ENCODE data around the gene LRIG1. TPM values are rescaled to one million over a fixed set of nuclear protein-coding genes. Genes with fewer than 3 reads are reported as not detected.

The LRIG1 gene
- total RNA-seq, 1 experiment from 2014 or later = 2.2 TPM

DNA sequence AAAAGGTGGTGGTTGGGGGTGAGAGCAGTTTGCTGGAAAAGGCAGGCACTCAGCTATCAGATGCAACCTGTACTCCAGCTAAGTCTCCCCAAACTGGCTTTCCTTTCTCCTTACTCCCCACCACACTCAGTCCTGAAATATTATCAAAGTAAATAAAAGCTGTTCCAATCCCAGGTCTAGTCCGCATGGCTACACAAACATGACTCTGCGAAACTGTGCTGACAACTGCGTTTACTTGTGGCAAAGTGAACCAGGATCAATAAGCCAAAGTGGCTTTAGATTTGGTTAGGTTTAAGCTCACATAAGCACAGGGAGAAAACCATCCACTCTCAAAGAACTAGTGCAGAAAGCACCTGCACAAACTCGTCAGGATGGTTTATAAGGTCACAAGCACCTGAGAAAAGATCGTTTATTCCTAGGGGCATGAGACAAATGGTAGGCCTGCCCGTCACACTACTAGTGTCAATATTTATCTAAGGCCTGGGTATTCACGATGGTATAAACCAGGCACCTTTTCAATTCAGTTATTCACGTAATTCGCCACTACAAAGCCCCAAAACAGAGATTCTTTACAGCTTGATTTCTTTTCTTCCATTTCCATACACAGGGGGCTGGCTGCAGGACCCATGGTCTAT, 25.3 kb downstream of the LRIG1 start:
- no peak overlapping the region for H3K9ac ChIP-seq (ENCODE audit: low read length)
- CTCF ChIA-PET = no interaction called here
- POLR2A ChIA-PET (ENCODE audit: unreplicated experiment) = no interaction called here
- H3K27ac ChIP-seq (ENCODE audit: low read length) = no peak overlapping the region
- no peaks in the 10 kb centered on the region for H3K27me3 ChIP-seq (ENCODE audit: low read length)
- no peak overlapping the region for H3K4me2 ChIP-seq (ENCODE audit: low read length)
- no TSS peak for BruUV-seq (replicated peaks)
- peaks cover 17% of the 10 kb centered on the region for H3K4me1 ChIP-seq (ENCODE audit: insufficient read depth, low read length)
- ATAC-seq = no peak
- no peaks in the 10 kb centered on the region for H3F3A ChIP-seq (ENCODE audit: low read length, unreplicated experiment)
- intact Hi-C loops (cut with micrococcal nuclease) = no loop called here
- no peak for DNase-seq
- no peaks in the 10 kb centered on the region for H4K20me1 ChIP-seq (ENCODE audit: low read length)
- H2AFZ ChIP-seq (ENCODE audit: low read length) = no peak overlapping the region
- TF ChIP-seq, protein P1, sequence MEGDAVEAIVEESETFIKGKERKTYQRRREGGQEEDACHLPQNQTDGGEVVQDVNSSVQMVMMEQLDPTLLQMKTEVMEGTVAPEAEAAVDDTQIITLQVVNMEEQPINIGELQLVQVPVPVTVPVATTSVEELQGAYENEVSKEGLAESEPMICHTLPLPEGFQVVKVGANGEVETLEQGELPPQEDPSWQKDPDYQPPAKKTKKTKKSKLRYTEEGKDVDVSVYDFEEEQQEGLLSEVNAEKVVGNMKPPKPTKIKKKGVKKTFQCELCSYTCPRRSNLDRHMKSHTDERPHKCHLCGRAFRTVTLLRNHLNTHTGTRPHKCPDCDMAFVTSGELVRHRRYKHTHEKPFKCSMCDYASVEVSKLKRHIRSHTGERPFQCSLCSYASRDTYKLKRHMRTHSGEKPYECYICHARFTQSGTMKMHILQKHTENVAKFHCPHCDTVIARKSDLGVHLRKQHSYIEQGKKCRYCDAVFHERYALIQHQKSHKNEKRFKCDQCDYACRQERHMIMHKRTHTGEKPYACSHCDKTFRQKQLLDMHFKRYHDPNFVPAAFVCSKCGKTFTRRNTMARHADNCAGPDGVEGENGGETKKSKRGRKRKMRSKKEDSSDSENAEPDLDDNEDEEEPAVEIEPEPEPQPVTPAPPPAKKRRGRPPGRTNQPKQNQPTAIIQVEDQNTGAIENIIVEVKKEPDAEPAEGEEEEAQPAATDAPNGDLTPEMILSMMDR (conservative IDR thresholded peaks at IDR 0.05; ENCODE audit: low read depth, low read length) = no peak
- TF ChIP-seq EZH2 (IDR thresholded peaks at IDR 0.05; ENCODE audit: low read length, unreplicated experiment) = no peak
- H3K4me3 ChIP-seq (ENCODE audit: low read length) = no peak overlapping the region
- H3K79me2 ChIP-seq (ENCODE audit: low read length) = no peaks in the 10 kb centered on the region
- no peaks in the 10 kb centered on the region for H3K9me3 ChIP-seq (ENCODE audit: low read length)
- no peaks in the 10 kb centered on the region for H3K36me3 ChIP-seq (ENCODE audit: low read depth, low read length)
- H3K9me2 ChIP-seq (replicated peaks; ENCODE audit: low read length) = no peaks in the 10 kb centered on the region

DNA sequence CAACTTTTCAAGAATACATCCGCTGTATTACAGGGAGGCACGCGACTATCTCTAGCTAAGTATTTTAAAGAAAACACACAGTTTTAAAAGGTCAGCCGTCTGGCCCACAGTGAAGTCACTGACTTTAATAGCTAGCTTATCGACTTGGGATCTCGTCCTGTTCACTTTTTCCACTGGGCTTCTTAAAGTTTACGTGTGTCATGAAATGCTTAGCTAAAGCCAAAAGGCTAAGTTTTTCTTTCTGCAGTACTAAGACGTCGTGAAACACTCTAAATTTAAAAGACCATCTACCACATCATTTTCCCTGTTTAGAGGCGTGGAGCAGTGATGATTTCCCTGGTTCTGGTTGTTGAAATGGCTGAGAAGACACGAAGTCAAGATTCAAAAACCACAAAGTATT, 27.1 kb downstream of the LRIG1 start:
- H2AFZ ChIP-seq (ENCODE audit: low read length) = no peak overlapping the region
- H3K27ac ChIP-seq (ENCODE audit: low read length) = no peak overlapping the region
- H4K20me1 ChIP-seq (ENCODE audit: low read length) = no peaks in the 10 kb centered on the region
- POLR2A ChIA-PET (ENCODE audit: unreplicated experiment) = no interaction called here
- H3K36me3 ChIP-seq (ENCODE audit: low read depth, low read length) = no peaks in the 10 kb centered on the region
- no peak overlapping the region for H3K9ac ChIP-seq (ENCODE audit: low read length)
- TF ChIP-seq, protein P1 (conservative IDR thresholded peaks at IDR 0.05; ENCODE audit: low read depth, low read length) = no peak
- TF ChIP-seq EZH2phosphoT487 (IDR thresholded peaks at IDR 0.05; ENCODE audit: borderline replicate concordance, low read length) (no peak), EZH2 (IDR thresholded peaks at IDR 0.05; ENCODE audit: low read length, unreplicated experiment) (no peak)
- CTCF ChIA-PET = no interaction called here
- H3F3A ChIP-seq (ENCODE audit: low read length, unreplicated experiment) = no peaks in the 10 kb centered on the region
- no peaks in the 10 kb centered on the region for H3K9me3 ChIP-seq (ENCODE audit: low read length)
- H3K9me2 ChIP-seq (replicated peaks; ENCODE audit: low read length) = no peaks in the 10 kb centered on the region
- H3K27me3 ChIP-seq (ENCODE audit: low read length) = no peaks in the 10 kb centered on the region
- intact Hi-C loops (cut with micrococcal nuclease) = no loop called here
- H3K4me2 ChIP-seq (ENCODE audit: low read length) = peak overlapping the region; percentile 59
- no peaks in the 10 kb centered on the region for H3K79me2 ChIP-seq (ENCODE audit: low read length)
- no TSS peak for BruUV-seq (replicated peaks)
- H3K4me1 ChIP-seq (ENCODE audit: insufficient read depth, low read length) = peaks cover 17% of the 10 kb centered on the region
- no peak overlapping the region for H3K4me3 ChIP-seq (ENCODE audit: low read length)
- peak; percentile 7 for DNase-seq
- no peak for ATAC-seq

DNA sequence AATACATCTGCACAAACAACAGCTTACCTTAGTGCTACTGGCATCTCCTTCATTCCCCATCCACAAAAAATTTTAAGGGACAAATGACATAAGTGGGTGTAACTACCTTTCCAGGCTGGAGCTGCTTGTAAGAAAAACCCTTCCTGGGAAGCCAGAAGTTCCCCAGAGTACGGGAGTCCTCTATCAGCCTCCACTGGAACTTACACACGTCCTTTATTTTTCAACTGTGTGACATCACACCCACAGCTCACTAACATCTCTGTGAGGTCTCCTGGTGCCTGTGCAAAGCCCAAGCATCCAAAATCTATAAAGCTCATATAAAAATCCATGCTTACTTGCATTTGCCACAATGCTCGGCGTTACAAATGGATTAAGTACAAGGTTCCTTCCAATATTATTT, 27.6 kb downstream of the LRIG1 start:
- intact Hi-C loops (cut with micrococcal nuclease) = no loop called here
- peak overlapping the region; percentile 32; the same call in 1 of the 2 replicates for H3K4me3 ChIP-seq (ENCODE audit: low read length)
- no peaks in the 10 kb centered on the region for H4K20me1 ChIP-seq (ENCODE audit: low read length)
- POLR2A ChIA-PET (ENCODE audit: unreplicated experiment) = no interaction called here
- H3K9me2 ChIP-seq (replicated peaks; ENCODE audit: low read length) = no peaks in the 10 kb centered on the region
- H3K9ac ChIP-seq (ENCODE audit: low read length) = no peak overlapping the region
- no peaks in the 10 kb centered on the region for H3K79me2 ChIP-seq (ENCODE audit: low read length)
- H3F3A ChIP-seq (ENCODE audit: low read length, unreplicated experiment) = no peaks in the 10 kb centered on the region
- no peaks in the 10 kb centered on the region for H3K9me3 ChIP-seq (ENCODE audit: low read length)
- H2AFZ ChIP-seq (ENCODE audit: low read length) = no peak overlapping the region
- no peaks in the 10 kb centered on the region for H3K36me3 ChIP-seq (ENCODE audit: low read depth, low read length)
- H3K4me2 ChIP-seq (ENCODE audit: low read length) = peak overlapping the region; percentile 59
- no peak for DNase-seq
- no peak for ATAC-seq
- peaks cover 17% of the 10 kb centered on the region for H3K4me1 ChIP-seq (ENCODE audit: insufficient read depth, low read length)
- BruUV-seq (replicated peaks) = no TSS peak
- H3K27ac ChIP-seq (ENCODE audit: low read length) = peak overlapping the region; percentile 58
- TF ChIP-seq, protein P1 (conservative IDR thresholded peaks at IDR 0.05; ENCODE audit: low read depth, low read length) = no peak
- TF ChIP-seq EZH2phosphoT487 (IDR thresholded peaks at IDR 0.05; ENCODE audit: borderline replicate concordance, low read length) (no peak), EZH2 (IDR thresholded peaks at IDR 0.05; ENCODE audit: low read length, unreplicated experiment) (no peak)
- H3K27me3 ChIP-seq (ENCODE audit: low read length) = no peaks in the 10 kb centered on the region
- CTCF ChIA-PET = no interaction called here

Data from PC-3 (cell line).